MCF 10A (cell line): ENCODE measurements around the gene SELENOP. TPM values are rescaled to one million over a fixed set of nuclear protein-coding genes. Genes with fewer than 3 reads are reported as not detected.

Source experiments
- BruUV-seq: library from RNA; stranded (reverse); fragments of 400-500 nt; replicated peaks from 2 replicates; lab custom pipeline; 2021; lab: Mats Ljungman, UMichigan
- CTCF ChIA-PET: fragments of 300-600 bp; sonication (Branson Sonifier 250); formaldehyde crosslinking; extraction: SDS; loops from one replicate; lab custom pipeline; 2021; ENCODE audit warnings: antibody characterized with exemption, inconsistent platforms; lab: Yijun Ruan, JAX
- POLR2A ChIA-PET: fragments of 300-600, 350-650 bp; sonication (Branson Sonifier 250); formaldehyde crosslinking; extraction: SDS; loops from one replicate; lab custom pipeline; 2020; ENCODE audit warnings: antibody characterized with exemption, inconsistent platforms; lab: Yijun Ruan, JAX
- DNase-seq: peaks from one replicate; pipeline ENCODE4 v3.0.0-alpha.2; 2018; ENCODE audit not compliant: unreplicated experiment
- H3K27ac Mint-ChIP-seq: one replicate; pipeline ENCODE4 v1.8.0; 2022; ENCODE audit warnings: mild to moderate bottlenecking, low read depth, mixed read lengths; ENCODE audit not compliant: unreplicated experiment
- H3K27me3 Mint-ChIP-seq: one replicate; pipeline ENCODE4 v1.8.0; 2022; ENCODE audit warnings: mixed read lengths; ENCODE audit not compliant: insufficient read depth, unreplicated experiment
- H3K36me3 Mint-ChIP-seq: one replicate; pipeline ENCODE4 v1.8.0; 2022; ENCODE audit warnings: mild to moderate bottlenecking, moderate library complexity, mixed read lengths; ENCODE audit not compliant: insufficient read depth, unreplicated experiment
- H3K4me1 Mint-ChIP-seq: one replicate; pipeline ENCODE4 v1.8.0; 2022; ENCODE audit warnings: mixed read lengths; ENCODE audit not compliant: insufficient read depth, unreplicated experiment
- H3K4me3 Mint-ChIP-seq: one replicate; pipeline ENCODE4 v1.8.0; 2022; ENCODE audit warnings: mild to moderate bottlenecking, moderate library complexity, mixed read lengths; ENCODE audit not compliant: unreplicated experiment
- H3K9me3 Mint-ChIP-seq: one replicate; pipeline ENCODE4 v1.8.0; 2022; ENCODE audit warnings: mixed read lengths; ENCODE audit not compliant: unreplicated experiment
- CTCF ChIP-seq: fragments of 200-600 bp; IDR thresholded peaks from one replicate; pipeline ENCODE4 v1.8.0; 2022; ENCODE audit warnings: antibody characterized with exemption, mild to moderate bottlenecking; ENCODE audit not compliant: unreplicated experiment
- intact Hi-C: fragments of 100-400 bp; cut with micrococcal nuclease; formaldehyde crosslinking; loops from 2 replicates; pipeline ENCODE4 v1.14.1; 2022
- total RNA-seq: library from RNA; stranded (reverse); gene quantifications from 2 replicates; pipeline ENCODE4 v1.2.3, GENCODE V29; 2022

Gene SELENOP
- total RNA-seq, 1 experiment from 2014 or later, result 8.3 TPM

GRCh38 chr5:42837601-42838000 is 25.9 kb upstream of the SELENOP start:
- no peaks in the 10 kb centered on the region for H3K36me3 Mint-ChIP-seq
- peaks cover 14% of the 10 kb centered on the region for H3K4me1 Mint-ChIP-seq
- CTCF ChIA-PET, result interaction anchor here (1.3 kb wide), 1 partner anchor 51 kb away, joined by 6 read pairs; no protein-coding TSS in a partner anchor
- POLR2A ChIA-PET, result interaction anchor here (1.4 to 4.7 kb wide), 2 partner anchors 13 to 26 kb away, joined by 4 to 61 read pairs; partner anchors contain the start of gene SELENOP
- H3K27me3 Mint-ChIP-seq, result no peaks in the 10 kb centered on the region
- no TSS peak for BruUV-seq
- TF ChIP-seq CTCF, result no peak
- H3K4me3 Mint-ChIP-seq, result no peak overlapping the region
- H3K9me3 Mint-ChIP-seq, result no peaks in the 10 kb centered on the region
- DNase-seq, result no peak
- intact Hi-C loops, result no loop called here
- H3K27ac Mint-ChIP-seq, result no peak overlapping the region

- intact Hi-C loops, result no loop called here
- Mint-ChIP-seq H3K27me3 (no peaks in the 10 kb centered on the region), H3K4me3 (no peak overlapping the region), H3K36me3 (no peaks in the 10 kb centered on the region), H3K4me1 (peaks cover 14% of the 10 kb centered on the region), H3K9me3 (no peaks in the 10 kb centered on the region), H3K27ac (no peak overlapping the region)
- DNase-seq, result no peak
- no peak for TF ChIP-seq CTCF
- POLR2A ChIA-PET, result interaction anchor here (0.6 kb wide), 1 partner anchor 25 kb away, joined by 3 read pairs; the partner anchor contains the start of gene SELENOP
- no TSS peak for BruUV-seq
- CTCF ChIA-PET, result interaction anchor here (0.6 to 1.3 kb wide), 6 partner anchors 10 to 364 kb away, joined by 3 to 6 read pairs (median 3); no protein-coding TSS in a partner anchor
Measured at GRCh38 chr5:42836070-42836769, 24.5 kb upstream of the SELENOP start.

GRCh38 chr5:42832060-42832459 is 20.4 kb upstream of the SELENOP start:
- intact Hi-C loops, result no loop called here
- CTCF ChIA-PET, result no interaction called here
- Mint-ChIP-seq H3K4me1 (no peaks in the 10 kb centered on the region), H3K4me3 (no peak overlapping the region), H3K36me3 (no peaks in the 10 kb centered on the region), H3K9me3 (no peaks in the 10 kb centered on the region), H3K27me3 (no peaks in the 10 kb centered on the region), H3K27ac (no peak overlapping the region)
- POLR2A ChIA-PET, result no interaction called here
- no peak for TF ChIP-seq CTCF
- BruUV-seq, result no TSS peak
- DNase-seq, result no peak

GRCh38 chr5:42830924-42831323 is 19.2 kb upstream of the SELENOP start:
- Mint-ChIP-seq H3K36me3 (no peaks in the 10 kb centered on the region), H3K9me3 (no peaks in the 10 kb centered on the region), H3K27me3 (no peaks in the 10 kb centered on the region), H3K27ac (no peak overlapping the region), H3K4me3 (no peak overlapping the region), H3K4me1 (no peaks in the 10 kb centered on the region)
- ChIA-PET POLR2A (interaction anchor here (0.6 to 1.4 kb wide), 2 partner anchors 10 to 90 kb away, joined by 3 to 4 read pairs; no protein-coding TSS in a partner anchor), CTCF (interaction anchor here (0.6 to 1.0 kb wide), 3 partner anchors 13 to 1016 kb away, joined by 3 read pairs; no protein-coding TSS in a partner anchor)
- no peak for DNase-seq
- BruUV-seq, result no TSS peak
- intact Hi-C loops, result no loop called here
- no peak for TF ChIP-seq CTCF
